Uterus (tissue), 2 donors: Measurements from ENCODE around the gene DIP2A.

ENCODE experiments used
- POLR2A ChIP-seq, 2 donors: fragments of 450-650 bp; IDR thresholded peaks; one replicate each; pipeline ENCODE4 v1.6.1; 2016; ENCODE audit warnings: antibody characterized with exemption in 2 of 2, mild to moderate bottlenecking in 1 of 2, moderate library complexity in 1 of 2
- TF ChIP-seq, protein P1 (sequence below), 4 experiments: fragments of 200-600 bp in 2 of 4; fragments of 450-650 bp in 2 of 4; sonication (generic) in 2 of 4; IDR thresholded peaks; one replicate each; pipeline ENCODE4 v1.5.1; 2016 to 2019; ENCODE audit warnings: antibody characterized with exemption in 4 of 4, mild to moderate bottlenecking in 2 of 4, moderate library complexity in 1 of 4

DNA sequence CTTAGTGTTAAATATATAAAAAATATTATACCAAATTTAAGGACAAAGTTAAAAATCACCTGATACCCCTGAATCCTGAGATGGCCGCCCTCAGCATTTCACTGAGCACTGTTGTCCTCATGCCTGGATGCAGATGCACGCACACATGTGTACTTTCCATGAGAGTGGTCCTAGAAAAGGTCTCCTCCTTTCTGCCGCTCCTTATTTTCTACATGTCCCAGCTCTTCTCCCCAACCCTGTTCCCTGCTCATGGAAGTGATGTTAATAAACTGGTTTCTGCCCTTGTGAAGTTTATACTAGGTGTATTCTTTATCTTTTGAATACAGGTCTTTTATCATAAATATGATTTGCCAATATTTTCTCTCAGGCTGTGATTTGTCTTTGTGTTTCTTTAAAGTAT lies 32.9 kb downstream of the DIP2A start:
- TF ChIP-seq, protein P1, sequence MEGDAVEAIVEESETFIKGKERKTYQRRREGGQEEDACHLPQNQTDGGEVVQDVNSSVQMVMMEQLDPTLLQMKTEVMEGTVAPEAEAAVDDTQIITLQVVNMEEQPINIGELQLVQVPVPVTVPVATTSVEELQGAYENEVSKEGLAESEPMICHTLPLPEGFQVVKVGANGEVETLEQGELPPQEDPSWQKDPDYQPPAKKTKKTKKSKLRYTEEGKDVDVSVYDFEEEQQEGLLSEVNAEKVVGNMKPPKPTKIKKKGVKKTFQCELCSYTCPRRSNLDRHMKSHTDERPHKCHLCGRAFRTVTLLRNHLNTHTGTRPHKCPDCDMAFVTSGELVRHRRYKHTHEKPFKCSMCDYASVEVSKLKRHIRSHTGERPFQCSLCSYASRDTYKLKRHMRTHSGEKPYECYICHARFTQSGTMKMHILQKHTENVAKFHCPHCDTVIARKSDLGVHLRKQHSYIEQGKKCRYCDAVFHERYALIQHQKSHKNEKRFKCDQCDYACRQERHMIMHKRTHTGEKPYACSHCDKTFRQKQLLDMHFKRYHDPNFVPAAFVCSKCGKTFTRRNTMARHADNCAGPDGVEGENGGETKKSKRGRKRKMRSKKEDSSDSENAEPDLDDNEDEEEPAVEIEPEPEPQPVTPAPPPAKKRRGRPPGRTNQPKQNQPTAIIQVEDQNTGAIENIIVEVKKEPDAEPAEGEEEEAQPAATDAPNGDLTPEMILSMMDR (IDR thresholded peaks at IDR 0.05): no peak
- TF ChIP-seq POLR2A (IDR thresholded peaks at IDR 0.05): no peak
